Left colon (tissue), 2 donors: ENCODE measurements around the gene HSD17B14. TPM values are rescaled to one million over a fixed set of nuclear protein-coding genes. Genes with fewer than 3 reads are reported as not detected.
A peak's percentile ranks its signal among the peaks of the same experiment; 100 is the strongest.
"Not testable (repeated sequence)": the region's sequence is repeated elsewhere in the genome, so short reads cannot be mapped to it uniquely, and the experiment has no call there.

Experiments used
- ATAC-seq: fragments of 200-7000 bp; cut with Tn5 transposase; one replicate; pipeline ENCODE4 v1.9.1; 2020; ENCODE audit warnings: mild to moderate bottlenecking, moderate library complexity
- DNase-seq, 2 donors: peaks; one replicate each; pipeline ENCODE4 v3.0.0-alpha.2; 2020
- intact Hi-C, 2 donors: fragments of 100-400 bp; cut with DNase I in 1 of 2; cut with micrococcal nuclease in 1 of 2; formaldehyde crosslinking; loops; one replicate each; pipeline versions ENCODE4 v1.11.2 to v1.14.0; 2022; cut with DNase I, micrococcal nuclease
- total RNA-seq, 2 donors: library from RNA; stranded (reverse); fragmentation: NEBNext Ultra II Directional; extraction: Animal tissue kit (Norgen Biotek cat#: 25700); gene quantifications; one replicate each; pipeline ENCODE4 v1.2.1, GENCODE V29; 2021
- donor health status: DM: no; HTN: no; CAD: no.
- donor health status: DM: yes; HTN: yes; CAD: no.

Gene HSD17B14
- total RNA-seq, 2 donors from 2014 or later: 3.3 to 4.6 TPM

DNA sequence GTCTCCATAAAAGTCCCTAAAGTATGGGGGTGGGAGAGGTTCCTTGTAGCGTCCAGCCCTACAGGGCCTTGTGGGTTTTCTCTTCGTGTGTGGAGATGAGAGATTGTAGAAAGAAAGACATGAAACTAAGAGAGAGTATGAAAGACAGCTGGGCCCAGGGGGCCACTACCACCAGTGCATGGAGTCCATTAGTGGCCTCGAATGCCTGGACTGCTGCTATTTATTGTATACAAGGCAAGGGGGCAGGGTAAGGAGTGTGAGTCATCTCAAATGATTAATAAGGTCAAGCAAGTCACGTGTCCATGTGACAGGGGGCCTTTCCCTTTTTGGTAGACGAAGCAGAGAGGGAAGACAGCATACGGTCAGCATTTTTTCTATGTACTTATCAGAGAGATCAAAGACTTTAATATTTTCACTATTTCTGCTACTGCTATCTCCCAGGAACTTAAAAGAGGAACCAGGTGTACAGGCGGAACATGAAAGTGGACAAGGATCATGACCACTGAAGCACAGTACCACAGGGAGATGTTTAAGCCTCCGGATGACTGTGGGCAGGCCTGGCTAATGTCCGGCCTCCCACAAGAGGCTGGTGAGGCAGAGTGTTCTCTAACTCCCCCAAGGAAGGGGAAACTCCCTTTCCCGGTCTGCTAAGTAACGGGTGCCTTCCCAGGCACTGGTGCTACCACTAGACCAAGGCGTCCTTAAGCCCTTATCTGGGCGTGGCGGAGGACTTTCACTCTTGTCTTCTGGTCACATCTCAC lies 55.5 kb downstream of the HSD17B14 start:
- intact Hi-C loops: no loop called here
- ATAC-seq (peak; percentile 43), DNase-seq (no peak)

DNA sequence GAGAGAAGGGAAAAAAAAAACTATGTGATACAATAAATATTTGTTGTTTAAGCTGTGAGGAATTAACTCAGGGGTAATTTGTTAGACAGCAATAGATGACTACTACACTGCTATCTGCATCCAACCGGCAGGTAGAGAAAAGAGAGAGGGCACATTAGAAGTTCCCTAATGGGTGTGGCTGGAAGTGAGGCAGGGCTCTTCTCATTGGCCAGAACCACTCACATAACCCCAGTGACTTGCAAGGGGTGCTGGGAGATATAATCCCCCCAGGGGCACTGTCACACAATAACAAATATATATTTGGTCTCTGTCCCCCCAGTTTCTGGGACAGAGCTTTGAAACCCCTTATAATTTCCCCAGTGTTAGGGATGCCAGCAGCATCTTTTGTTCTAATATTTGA lies 56.7 kb downstream of the HSD17B14 start:
- DNase-seq: no peak
- intact Hi-C loops: no loop called here
- ATAC-seq: no peak

- DNase-seq (no peak), ATAC-seq (no peak)
- intact Hi-C loops: no loop called here
Observed at GRCh38 chr19:48777720-48778119, 58.6 kb downstream of the HSD17B14 start.

DNA sequence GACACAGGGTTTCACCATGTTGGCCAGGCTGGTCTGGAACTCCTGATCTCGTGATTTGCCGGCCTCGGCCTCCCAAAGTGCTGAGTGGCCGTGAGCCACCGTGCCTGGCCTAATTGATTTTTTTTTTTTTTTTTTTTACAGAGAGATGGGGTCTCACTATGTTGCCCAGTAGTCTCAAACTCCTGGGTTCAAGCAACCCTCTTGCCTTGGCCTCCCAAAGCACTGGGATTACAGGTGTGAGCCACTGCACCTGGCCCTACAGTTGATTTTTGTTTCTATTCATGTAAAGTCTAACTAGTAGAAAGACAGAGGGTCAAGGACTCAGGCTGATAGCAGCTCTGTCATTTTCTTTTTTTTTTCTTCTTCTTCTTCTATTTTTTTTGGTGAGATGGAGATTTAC lies 59.2 kb downstream of the HSD17B14 start:
- ATAC-seq: no peak
- no peak for DNase-seq
- intact Hi-C loops: no loop called here

DNA sequence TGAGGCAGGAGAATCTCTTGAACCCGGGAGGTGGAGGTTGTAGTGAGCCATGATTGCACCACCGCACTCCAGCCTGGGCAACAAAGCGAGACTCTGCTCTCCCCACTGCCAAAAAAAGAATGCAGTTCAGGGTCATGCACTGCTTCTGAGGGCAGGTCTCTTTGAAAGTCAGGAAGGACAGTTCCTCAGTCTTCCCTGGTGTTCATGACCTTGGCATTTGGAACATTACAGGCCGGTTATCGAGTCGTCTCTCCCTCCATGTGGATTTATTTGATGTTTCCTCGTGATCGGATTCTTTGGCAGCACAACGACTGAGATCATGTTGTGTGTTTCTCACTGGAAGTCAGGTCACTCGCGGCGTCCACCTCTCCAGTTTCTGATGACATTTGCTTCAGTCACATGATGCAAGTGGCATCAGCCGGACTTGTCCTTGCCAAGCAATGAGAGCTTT lies 63.8 kb downstream of the HSD17B14 start:
- ATAC-seq (no peak), DNase-seq (no peak)
- intact Hi-C loops: no loop called here

DNA sequence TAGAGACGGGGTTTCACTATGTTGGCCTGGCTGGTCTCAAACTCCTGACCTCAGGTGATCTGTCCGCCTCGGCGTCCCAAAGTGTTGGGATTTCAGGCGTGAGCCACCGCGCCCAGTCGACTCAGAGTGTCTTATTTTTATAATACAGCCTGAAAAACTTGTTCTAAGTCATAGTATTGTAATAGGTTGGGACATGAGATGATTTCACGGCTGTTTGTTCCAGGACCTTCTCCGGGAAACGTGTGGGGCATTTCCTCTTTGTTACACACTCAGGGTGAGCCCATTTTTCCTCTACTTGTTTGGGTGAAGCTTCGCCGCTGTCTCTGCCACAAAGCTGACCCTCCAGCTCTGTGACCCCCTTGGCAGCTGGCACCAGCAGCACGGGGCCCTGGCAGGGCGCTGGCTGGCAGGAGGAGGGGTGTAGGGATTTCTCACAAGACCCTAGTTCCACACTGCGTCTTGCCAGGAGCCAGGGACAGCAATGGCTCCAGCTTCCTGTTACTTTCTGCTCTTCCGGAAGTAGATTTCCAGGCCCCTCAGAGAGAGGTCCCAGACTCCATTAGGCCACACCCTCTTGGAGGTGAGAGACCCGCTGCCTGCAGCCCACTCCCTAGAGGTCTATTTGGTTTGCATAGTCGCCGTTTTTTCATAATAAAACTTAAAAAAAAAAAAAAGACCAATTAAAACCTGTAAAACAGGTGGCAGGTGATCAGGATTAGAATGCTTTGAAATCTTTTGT lies 65.4 kb downstream of the HSD17B14 start:
- ATAC-seq (no peak), DNase-seq (no peak)
- intact Hi-C loops: no loop called here

- ATAC-seq (no peak), DNase-seq (no peak)
- intact Hi-C loops: no loop called here
Observed at GRCh38 chr19:48770266-48770665, 66.0 kb downstream of the HSD17B14 start.

DNA sequence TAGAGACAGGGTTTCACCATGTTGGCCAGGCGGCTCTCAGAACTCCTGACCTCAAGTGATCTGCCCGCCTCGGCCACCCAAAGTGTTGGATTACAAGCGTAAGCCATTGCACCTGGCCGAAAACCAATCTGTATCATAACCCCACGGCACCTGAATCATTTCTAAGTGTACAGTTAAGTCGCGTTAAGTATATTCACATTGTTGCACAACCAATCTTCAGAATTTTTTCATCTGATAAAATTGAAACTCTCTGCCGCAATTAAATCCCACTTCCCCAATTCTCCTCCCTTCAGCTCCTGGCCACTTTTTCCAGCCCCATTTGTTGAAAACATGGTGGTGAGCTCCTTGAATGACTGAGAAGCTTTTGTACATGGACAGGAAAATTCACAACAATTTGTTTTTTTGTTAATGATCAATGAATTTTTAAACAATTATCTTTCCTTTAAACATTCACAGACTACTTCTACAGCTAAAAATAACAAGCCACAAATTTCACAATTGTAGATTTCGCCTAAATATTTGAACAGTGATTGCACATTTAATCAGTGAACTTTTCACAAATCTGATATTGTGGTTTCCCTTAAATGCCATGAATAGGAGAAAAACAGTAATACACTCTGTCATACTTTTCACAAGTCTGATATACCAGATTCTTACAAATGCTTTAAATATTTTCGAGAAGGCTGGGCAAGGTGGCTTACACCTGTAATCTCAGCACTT lies 67.1 kb downstream of the HSD17B14 start:
- ATAC-seq (no peak), DNase-seq (no peak)
- intact Hi-C loops: no loop called here

DNA sequence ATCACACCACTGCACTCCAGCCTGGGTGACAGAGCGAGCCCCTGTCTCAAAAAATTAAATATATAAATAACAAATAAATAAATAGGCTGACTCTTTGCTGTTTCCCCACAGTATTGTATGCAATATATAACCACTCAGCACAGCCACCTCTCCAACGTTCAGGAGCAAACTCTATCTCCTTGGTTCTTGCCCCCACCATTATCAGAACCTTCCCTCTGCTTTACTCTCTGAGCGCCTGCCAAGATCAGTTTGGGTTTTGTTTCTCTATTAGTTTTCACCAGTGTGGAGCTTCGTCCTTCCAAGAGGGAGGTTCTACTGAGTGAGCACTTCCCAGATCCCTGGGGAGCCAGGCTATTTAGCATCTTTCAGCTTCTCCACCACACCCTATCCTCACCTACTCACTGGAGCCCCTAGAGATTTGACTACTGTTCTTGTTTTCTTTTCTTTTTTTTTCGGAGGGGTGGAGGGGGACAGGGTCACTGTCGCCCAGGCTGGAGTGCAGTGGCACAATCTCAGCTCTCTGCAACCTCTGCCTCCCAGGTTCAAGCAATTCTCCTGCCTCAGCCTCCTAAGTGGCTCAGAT lies 68.0 kb downstream of the HSD17B14 start:
- intact Hi-C loops, ATAC-seq, DNase-seq: not testable (repeated sequence)

DNA sequence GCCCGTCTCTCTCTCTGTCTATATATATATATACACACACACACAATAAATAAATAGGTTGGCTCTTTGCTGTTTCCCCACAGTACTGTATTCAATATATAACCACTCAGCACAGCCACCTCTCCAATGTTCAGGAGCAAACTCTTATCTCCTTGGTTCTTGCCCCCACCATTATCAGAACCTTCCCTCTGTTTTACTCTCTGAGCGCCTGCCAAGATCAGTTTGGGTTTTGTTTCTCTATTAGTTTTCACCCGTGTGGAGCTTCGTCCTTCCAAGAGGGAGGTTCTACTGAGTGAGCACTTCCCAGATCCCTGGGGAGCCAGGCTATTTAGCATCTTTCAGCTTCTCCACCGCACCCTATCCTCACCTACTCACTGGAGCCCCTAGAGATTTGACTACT lies 70.5 kb downstream of the HSD17B14 start:
- ATAC-seq, DNase-seq, intact Hi-C loops: not testable (repeated sequence)

Other genes starting within 250 kb of the HSD17B14 start
- gene SPACA4, start 229.7 kb downstream of the HSD17B14 start, total RNA-seq: not detected
- 100 to 1,000 TPM; 180 to 247 TPM for gene FAM83E, start 221.4 kb downstream of the HSD17B14 start, total RNA-seq
- gene RPL18, start 217.3 kb downstream of the HSD17B14 start, total RNA-seq: 1,000 to 10,000 TPM; 1,328 to 1,333 TPM
- 10 to 100 TPM; 45.1 to 51.0 TPM for gene SPHK2, start 217.0 kb downstream of the HSD17B14 start, total RNA-seq
- gene DBP, start 199.1 kb downstream of the HSD17B14 start, total RNA-seq: 10 to 100 TPM in 1 of 2 donors, 1 to 10 TPM in 1; 6.9 to 14.6 TPM
- gene CA11, start 190.3 kb downstream of the HSD17B14 start, total RNA-seq: 1 to 10 TPM; 1.7 to 4.2 TPM
- under 1 TPM; 0.49 to 0.53 TPM for gene NTN5, start 163.5 kb downstream of the HSD17B14 start, total RNA-seq
- 100 to 1,000 TPM in 1 of 2 donors, 10 to 100 TPM in 1; 74.3 to 147 TPM for gene FUT2, start 140.5 kb downstream of the HSD17B14 start, total RNA-seq
- gene MAMSTR, start 116.8 kb downstream of the HSD17B14 start, total RNA-seq: under 1 TPM; 0.64 to 0.67 TPM
- gene RASIP1, start 95.9 kb downstream of the HSD17B14 start, total RNA-seq: 1 to 10 TPM; 2.7 to 2.8 TPM
- not detected for gene IZUMO1, start 89.6 kb downstream of the HSD17B14 start, total RNA-seq
- under 1 TPM; 0.37 to 0.56 TPM for gene FUT1, start 83.8 kb downstream of the HSD17B14 start, total RNA-seq
- not detected for gene FGF21, start 81.0 kb downstream of the HSD17B14 start, total RNA-seq
- 10 to 100 TPM; 57.5 to 78.0 TPM for gene BCAT2, start 25.5 kb downstream of the HSD17B14 start, total RNA-seq
- gene PLEKHA4, start 32.1 kb upstream of the HSD17B14 start, total RNA-seq: 1 to 10 TPM; 4.3 to 8.6 TPM
- gene PPP1R15A, start 35.9 kb upstream of the HSD17B14 start, total RNA-seq: 10 to 100 TPM; 39.4 to 40.4 TPM
- not detected for gene TULP2, start 62.3 kb upstream of the HSD17B14 start, total RNA-seq
- 100 to 1,000 TPM; 207 to 210 TPM for gene NUCB1, start 63.8 kb upstream of the HSD17B14 start, total RNA-seq
- gene DHDH, start 97.2 kb upstream of the HSD17B14 start, total RNA-seq: under 1 TPM in 1 of 2 donors, not detected in 1; 0.56 TPM
- 100 to 1,000 TPM; 128 to 174 TPM for gene BAX, start 118.4 kb upstream of the HSD17B14 start, total RNA-seq
- gene FTL, start 128.8 kb upstream of the HSD17B14 start, total RNA-seq: 1,000 to 10,000 TPM in 1 of 2 donors, 100 to 1,000 TPM in 1; 931 to 1,901 TPM
- gene GYS1, start 156.8 kb upstream of the HSD17B14 start, total RNA-seq: 10 to 100 TPM; 41.4 to 48.6 TPM
- 10 to 100 TPM; 47.9 to 56.7 TPM for gene RUVBL2, start 157.4 kb upstream of the HSD17B14 start, total RNA-seq
- gene LHB, start 180.6 kb upstream of the HSD17B14 start, total RNA-seq: not detected
- gene CGB3, start 187.8 kb upstream of the HSD17B14 start, total RNA-seq: not detected
- not detected for gene CGB2, start 195.4 kb upstream of the HSD17B14 start, total RNA-seq
- not detected for gene CGB1, start 200.4 kb upstream of the HSD17B14 start, total RNA-seq
- gene CGB5, start 207.4 kb upstream of the HSD17B14 start, total RNA-seq: not detected
- gene CGB8, start 212.6 kb upstream of the HSD17B14 start, total RNA-seq: not detected
- gene CGB7, start 221.3 kb upstream of the HSD17B14 start, total RNA-seq: not detected
- not detected for gene NTF4, start 228.3 kb upstream of the HSD17B14 start, total RNA-seq
- gene KCNA7, start 236.2 kb upstream of the HSD17B14 start, total RNA-seq: not detected
- gene SNRNP70, start 249.0 kb upstream of the HSD17B14 start, total RNA-seq: 100 to 1,000 TPM; 138 to 143 TPM